ENCODE data around the gene ARL6IP5.

- no peak for TF ChIP-seq CTCF (conservative IDR thresholded peaks at IDR 0.05)
- no peak for TF ChIP-seq ZFX (IDR thresholded peaks at IDR 0.05)
Measured at GRCh38 chr3:69095636-69096035, 10.9 kb downstream of the ARL6IP5 start.
